Hematopoietic multipotent progenitor cell treated with erythropoietin and hydrocortisone succinate and interleukin-3 and kit ligand, for 8 days (in vitro differentiated cells): ENCODE measurements around the gene MYBPC2.
"Not testable (repeated sequence)": the region's sequence is repeated elsewhere in the genome, so short reads cannot be mapped to it uniquely, and the experiment has no call there.

Experiments
- DNase-seq: peaks from one replicate; pipeline ENCODE4 v3.0.0-alpha.2; 2015

MYBPC2 gene

DNA sequence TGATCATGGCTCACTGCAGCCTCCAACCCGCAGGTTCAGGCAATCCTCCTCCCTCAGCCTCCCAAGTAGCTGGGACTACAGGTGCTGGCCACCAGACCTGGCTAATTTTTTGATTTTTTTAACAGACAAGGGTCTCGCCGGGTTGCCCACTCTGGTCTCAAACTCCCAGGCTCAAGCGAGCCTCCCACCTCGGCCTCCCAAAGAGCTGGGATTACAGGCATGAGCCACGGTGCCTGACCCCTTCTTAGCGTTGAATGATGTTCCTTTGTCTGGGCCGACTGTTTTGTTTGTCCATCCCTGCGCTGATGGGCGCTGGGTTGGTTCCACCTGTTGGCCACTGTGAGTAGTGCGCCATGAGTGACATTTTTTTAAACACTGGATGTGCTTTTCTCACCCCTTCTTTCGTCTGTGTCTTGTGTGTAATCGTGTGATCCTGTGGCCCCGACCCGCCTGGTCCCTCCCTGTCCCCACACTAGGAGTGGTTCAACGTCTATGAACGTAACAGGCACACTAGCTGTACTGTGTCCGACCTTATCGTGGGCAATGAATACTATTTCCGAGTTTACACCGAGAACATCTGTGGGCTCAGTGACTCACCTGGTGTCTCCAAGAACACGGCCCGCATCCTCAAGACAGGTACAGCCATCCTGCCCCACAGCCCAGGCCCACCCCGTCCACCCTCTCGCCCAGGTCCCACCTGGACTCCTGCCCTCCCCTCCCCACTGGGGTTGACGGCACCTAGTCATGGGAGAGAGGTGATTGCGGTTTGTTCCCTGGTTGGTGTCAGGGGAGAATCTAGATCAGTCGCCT lies 28.6 kb downstream of the MYBPC2 start:
- peak; percentile 76 for DNase-seq

DNA sequence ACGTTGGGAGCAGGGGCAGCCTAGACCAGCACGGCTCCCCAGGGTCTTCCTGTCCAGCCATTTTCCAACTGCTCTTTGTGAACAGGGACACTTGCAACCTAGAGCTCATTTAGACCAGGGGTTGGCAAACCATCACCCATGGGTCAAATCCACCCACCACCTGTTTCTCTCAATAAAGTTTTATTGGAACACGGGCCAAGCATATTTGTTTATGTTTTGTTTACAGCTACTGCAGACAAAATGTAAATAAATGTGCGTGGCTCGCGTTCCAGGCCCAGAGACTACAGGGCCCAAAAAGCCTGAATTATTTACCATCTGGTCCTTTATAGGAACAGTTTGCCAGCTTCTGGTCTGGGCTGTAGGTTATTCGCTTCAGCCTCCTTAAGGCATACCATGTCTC lies 30.3 kb downstream of the MYBPC2 start:
- DNase-seq: no peak

DNA sequence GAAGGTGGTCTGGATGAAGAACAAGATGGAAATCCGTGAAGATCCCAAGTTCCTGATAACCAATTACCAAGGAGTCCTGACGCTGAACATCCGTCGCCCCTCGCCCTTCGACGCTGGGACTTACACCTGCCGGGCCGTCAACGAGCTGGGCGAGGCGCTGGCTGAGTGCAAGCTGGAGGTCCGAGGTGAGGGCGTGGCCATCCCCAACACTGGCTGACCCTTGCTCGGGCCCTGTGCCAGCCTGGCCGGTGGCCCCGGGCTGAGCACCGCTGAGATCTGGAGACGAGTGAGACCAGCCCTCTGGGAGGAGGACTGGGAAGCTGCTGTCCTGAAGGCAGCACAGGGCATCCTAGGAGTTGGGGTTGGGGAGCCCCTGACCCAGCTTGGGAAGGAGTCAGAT lies 31.7 kb downstream of the MYBPC2 start:
- no peak for DNase-seq

DNA sequence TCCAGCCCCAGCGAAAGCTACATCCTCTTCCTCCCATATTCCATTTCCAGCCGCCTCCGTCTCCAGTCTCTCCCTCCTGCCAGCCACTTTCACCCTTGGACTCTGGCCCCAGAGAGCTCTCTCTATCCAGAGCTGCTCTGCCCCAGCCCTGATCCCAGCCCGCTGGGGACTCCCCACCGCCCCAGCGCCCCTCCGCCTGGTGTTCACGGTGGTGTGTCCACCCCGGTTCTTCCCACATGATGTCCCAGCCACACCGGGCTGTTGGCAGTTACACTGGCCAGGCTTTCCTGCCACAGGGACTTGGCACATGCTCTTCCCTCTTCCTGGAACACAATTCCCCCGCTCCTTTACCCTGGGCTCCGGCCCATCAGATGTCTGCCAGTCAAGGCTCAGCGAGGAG lies 32.3 kb downstream of the MYBPC2 start:
- no peak for DNase-seq

DNA sequence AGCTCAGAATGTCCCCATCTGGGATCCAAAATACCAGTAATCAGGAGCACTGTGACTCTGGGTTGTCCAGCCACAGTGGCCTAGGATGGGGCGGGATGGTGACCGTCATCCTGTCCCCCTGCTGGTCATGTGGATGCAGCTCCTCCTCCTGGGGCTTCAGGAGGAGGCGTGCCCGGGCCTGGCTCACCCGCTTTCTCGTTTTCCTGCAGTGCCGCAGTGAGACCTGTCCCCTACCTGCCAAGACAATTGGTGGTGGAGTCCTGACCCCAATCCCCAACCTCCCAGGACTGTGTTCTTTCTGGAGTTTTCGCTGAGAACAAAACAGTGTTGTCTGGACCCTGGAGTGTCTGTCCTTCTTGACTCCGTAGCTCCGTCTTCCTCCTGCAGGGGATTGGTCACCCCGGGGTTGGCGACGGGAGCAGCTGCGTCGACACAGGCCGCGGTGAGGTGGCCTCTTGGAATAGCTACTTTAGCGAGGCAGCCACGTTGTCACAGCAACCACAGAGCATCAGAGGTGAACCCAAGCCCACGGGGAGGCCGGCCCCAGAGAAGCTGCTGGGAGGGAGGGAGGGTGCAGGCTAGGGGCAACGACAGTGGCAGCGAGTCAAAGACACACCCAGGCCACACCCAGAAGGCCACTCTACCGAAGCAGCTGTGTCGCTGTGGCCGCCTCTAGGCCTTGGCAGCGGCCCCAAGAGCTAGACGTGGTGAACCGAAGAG lies 33.5 kb downstream of the MYBPC2 start:
- DNase-seq: peak; percentile 85

DNA sequence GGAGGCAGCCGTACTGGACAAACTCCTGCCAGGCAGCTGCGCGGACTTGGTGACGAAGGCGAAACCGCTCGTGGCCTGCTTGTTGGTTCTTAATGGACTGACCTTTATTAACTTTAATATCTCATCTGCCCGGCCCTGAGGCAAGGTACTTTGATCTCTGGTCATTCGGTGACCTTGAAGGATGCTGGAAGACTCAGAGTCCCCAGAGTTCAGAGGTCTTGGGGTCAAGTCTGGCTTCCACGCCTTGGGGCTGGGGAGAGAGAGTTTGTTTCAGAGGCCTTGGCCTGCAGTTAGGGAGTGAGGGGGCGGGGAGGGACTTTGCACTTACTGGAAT lies 34.0 kb downstream of the MYBPC2 start:
- no peak for DNase-seq

DNA sequence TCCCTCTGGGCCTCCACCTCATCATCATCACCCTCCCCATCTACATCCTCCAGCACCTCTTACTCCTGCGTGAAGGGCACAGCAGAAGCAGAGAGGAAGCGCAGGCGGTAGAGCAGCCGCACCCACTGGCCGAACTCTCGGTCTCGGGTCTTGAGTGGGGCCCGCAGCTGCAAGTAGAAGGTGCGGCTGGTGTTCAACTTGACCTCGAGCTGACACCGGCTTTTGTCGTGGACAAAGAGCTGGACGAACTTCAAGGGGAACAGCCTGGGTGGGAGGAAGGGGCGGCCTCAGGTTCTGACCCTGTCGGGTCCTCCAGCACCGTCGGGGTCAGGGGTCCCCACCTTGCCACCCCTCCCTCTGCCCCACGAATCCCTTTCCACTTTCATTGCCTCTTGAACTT lies 34.9 kb downstream of the MYBPC2 start:
- DNase-seq: no peak

DNA sequence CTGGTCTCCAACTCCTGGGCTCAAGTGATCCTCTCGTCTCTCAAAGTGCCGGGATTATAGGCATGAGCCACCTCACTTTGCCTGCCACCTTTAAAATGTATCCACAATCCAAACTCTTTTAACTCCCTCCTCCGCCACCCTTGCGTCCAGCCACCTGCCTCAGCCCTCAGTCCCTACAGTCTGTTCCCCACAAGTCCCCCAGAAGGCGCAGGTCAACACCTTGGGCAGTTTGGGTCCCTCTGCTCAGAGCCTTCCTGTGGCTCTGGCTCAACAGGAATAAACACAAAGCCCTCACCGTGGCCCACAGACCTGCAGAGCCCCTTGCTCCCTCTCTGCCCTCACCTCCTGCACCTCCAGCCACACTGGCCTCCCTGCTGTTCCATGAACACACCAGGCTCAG lies 36.1 kb downstream of the MYBPC2 start:
- no peak for DNase-seq

DNA sequence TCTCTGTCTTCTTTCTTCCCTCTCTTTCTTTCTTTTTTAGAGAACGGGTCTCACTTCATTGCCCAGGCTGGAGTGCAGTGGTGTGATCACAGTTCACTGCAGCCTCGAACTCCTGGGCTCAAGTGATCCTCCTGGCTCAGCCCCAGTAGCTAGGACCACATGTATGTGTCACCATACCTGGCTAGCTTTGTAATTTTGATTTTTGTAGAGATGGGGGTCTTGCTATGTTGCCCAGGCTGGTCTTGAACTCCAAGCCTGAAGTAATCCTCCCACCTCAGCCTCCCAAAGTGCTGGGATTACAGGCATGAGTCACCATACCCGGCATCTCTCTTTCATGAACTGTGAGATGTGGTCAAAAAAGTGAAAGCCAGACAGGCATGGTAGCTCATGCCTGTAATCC lies 40.6 kb downstream of the MYBPC2 start:
- DNase-seq: not testable (repeated sequence)

DNA sequence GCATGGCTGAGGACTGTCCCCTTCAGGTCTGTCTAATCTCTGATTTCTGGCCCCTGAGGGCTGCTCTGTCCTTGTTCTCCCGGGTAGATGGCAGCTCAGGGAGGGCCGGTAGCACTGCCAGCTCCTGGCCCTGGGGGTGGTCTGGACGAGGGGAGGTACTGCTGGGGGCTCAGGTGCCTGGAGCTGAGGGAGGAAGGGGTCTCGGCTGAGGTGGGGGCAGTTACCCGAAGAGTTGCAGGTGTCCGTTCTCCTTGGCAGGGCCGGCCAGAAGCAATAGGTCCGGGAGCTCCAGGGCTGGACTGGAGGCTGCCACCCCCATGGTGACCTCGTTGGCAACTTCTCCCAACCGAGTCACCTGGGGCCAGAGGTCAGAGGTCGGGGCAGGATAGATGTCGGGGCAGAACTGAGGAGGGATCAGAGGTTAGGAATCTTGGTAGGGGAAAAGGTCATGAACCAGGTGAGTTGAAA lies 42.4 kb downstream of the MYBPC2 start:
- no peak for DNase-seq

DNA sequence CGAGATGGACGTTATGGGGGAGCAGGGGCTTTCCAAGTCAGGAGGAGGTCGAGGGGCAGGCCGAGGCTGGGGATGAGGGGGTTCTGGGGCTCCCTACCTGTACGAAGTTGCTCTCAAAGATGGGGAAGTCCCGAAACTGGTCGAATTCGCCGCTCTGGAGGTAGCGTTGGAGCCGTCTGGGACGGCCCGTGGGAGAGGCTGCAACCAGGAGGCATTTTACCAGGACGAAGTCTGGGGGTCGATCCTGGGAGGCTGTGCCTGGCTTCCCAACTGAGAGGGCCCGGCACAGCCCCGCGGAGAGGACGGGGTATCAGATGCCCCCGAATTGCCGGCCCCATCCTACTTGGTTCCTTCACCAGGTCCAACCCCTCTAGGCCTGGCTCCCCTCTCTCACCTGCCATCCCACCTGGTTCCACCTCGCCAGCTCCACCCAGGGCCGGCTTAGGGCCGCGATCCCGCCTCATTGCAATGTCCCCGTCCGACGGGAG lies 43.1 kb downstream of the MYBPC2 start:
- no peak for DNase-seq

DNA sequence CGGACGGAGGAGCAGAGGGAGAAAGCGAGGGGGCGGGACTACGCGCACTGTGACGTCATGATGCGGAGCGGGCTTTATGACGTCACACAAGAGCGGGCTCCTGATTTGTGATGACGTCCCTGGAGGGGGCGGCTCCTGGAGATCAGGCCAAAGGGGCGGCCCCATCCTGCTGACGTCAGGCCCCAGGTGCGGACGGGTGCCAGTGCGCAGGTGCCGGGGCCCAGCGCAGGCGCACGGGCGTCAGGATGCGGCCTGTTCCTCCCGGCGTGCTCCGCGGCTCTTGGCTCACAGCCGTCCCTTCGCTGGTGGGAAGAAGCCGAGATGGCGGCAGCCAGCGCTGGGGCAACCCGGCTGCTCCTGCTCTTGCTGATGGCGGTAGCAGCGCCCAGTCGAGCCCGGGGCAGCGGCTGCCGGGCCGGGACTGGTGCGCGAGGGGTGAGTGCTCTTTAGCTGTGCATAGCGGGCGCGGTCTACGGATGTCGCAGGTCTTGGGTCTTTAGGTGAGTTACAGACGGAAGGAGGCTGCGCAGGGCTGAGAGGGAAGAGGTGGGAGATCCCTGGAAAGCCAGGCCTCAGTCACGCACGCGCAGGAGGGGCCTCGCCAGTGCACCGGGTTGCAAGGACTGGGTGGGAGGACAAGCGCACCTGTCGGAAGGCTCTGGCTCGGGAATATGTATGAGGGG lies 43.7 kb downstream of the MYBPC2 start, which contains the start of the genes EMC10 and GARIN5A:
EMC10 (plus strand) TSS at position 284 of the 683 bp plus-strand sequence; CDS start at position 322, 38 bp downstream.
GARIN5A (minus strand) TSS at position 625 of the 683 bp plus-strand sequence; CDS start at position 165, 460 bp downstream.
- DNase-seq: peak; percentile 89

DNA sequence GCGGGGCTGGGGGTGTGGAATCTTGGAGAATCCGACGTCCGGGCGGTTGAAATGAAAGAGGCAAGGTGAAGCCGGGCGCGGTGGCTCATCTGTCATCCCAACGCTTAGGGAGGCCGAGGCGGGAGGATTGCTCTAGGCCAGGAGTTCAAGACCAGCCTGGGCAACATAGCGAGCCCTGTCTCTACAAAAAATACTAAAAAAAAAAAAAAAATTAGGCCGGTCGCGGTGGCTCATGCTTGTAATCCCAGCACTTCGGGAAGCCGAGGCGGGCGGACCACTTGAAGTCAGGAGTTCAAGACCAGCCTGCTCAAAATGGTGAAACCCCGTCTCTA lies 44.2 kb downstream of the MYBPC2 start:
- DNase-seq: no peak

DNA sequence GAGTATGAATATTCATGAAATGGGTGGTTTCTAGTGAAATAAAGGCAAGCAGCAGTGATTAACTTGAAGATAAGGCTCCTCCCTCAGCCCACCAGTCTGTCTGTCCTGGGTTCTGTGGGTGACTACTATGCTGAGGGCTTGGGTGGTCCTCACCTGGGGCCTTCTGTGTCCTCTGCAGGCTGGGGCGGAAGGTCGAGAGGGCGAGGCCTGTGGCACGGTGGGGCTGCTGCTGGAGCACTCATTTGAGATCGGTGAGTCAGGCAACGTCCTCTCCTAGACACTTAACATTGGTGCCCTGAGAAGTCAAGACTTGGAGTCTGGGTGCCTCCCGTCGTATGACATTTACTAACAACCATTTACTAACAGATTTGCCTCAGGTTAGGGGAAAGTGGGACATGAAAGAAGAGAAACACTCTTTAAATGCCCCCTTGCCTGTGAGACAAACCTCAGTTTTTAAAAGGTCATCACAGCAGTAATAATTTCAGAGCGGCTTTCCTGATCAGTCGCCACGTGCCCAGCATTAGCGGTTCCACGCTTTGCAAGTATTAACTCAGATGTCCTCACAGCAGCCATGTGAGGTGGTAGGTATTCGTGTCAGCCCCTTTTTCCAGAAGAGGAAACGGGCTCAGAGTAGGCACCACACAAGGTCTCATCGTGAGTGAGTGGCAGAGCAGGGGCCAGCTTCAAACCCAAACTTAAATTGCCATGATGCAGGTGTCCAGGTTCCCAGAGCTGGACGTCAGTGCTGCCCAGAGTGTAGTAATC lies 45.2 kb downstream of the MYBPC2 start:
- DNase-seq: no peak

DNA sequence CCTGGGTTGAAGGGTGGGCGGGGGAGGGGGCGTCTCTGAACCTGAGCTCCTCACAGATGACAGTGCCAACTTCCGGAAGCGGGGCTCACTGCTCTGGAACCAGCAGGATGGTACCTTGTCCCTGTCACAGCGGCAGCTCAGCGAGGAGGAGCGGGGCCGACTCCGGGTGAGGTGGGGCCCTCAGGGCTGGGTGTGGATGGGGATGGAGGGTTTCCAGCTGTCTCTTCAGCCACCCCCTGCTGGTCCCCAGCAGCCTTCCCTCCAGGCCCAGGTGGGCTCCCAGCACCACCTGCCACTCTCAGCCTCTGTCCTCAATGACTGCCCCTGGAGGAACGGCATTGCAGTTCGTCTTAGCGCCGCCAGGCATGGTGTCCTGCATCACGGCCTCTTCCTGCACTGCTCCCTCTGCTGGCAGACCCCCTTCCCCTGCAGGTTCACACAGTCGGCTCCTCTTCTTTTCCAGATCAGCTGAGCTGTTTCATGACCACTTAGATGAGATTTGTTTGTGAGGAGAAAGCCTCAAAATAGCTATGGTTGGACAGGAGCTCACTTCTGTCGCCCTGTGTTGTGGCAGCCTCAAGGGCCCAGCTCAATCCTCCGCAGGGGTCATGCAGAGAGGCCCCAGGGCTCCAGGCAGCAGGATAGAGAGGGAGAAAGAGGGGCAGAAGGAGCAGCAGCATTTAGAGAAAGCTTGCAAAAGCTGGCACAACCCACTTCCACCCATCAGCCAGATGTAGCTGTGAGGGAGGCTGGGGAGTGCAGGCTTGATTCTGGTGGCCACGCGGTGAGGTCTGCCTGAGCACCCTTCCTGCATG lies 46.4 kb downstream of the MYBPC2 start:
- DNase-seq: peak; percentile 53

DNA sequence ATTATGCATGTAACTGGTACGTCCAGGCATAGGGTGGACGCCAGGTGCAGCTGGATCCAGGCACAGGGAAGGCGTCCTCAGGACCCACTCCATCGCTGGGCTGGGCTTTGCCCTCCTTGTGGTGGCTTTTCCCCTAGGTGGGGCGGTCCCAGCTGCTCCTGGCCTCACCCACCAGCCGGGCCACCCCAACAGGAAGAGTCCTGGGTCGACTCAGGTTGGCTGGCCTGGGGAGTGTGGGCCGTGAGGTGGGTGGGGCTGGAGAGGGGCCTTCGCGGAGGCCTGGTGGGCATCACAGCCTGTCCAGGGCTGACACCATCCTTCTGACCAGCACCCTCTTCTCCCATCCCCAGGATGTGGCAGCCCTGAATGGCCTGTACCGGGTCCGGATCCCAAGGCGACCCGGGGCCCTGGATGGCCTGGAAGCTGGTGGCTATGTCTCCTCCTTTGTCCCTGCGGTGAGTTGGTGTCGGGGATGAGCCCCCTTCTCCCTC lies 47.1 kb downstream of the MYBPC2 start:
- no peak for DNase-seq

DNA sequence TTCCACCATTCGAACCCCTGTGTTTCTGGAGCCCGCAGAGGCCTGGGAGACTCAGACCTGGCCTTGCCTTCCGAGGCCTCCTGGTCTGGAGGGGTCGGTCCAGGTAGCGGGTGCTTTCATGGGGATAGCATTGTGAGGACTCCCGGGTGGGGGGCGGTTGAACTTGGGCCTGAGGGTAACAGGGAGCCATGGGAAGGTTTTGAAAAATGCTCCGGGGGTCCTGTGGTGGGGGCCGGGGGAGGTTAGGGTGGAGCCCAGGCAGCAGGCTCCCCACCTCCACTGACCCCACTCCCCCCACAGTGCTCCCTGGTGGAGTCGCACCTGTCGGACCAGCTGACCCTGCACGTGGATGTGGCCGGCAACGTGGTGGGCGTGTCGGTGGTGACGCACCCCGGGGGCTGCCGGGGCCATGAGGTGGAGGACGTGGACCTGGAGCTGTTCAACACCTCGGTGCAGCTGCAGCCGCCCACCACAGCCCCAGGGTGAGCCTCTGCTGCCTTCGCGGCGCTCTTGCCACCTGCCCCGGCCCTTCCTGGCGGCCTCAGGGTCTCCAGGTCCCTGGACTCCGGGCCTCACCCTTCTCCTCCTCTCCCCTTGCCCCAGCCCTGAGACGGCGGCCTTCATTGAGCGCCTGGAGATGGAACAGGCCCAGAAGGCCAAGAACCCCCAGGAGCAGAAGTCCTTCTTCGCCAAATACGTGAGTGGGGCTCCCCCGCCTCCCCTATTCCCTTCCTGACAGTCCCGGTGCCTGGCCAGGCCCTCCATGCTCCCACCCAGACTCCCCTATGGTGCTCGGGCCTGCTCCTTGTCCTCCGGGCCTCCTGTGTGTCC lies 47.8 kb downstream of the MYBPC2 start:
- DNase-seq: no peak

DNA sequence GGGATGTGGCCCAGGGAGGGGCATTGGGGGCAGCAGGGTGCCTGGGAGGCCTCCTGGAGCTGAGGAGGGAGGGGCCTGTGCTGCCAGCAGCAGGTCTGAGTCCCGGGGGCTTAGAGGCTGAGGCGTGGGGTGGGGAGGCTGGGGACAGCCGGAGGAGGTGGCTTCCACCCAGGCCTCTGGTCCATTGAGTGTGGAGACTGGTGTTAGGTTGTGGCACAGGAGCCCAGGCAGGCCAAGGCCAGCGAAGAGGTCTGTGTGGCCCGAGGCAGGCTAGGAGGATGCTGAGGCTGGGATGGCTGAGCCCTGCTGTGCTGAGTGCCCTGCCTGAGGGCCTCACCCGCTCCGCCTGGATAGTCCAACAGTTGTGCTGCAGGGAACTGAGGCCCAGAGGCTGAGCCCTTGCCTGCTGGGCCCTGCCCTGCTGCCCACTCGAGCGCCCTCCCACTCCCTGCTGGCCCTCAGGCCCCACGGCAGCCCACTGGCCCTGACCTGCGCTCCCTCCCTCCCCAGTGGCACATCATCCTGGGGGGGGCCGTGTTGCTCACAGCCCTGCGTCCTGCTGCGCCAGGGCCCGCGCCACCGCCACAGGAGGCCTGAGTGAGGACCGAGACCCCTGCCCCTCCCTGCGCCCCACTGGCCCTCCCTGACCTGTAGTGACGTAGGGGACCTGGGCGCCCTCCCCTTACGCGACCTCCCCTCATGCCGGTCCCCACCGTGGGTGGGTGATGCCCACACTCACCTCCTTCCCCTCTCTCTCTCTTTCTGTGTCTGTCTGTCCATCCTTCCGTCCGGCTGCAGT lies 48.9 kb downstream of the MYBPC2 start:
- DNase-seq: no peak

DNA sequence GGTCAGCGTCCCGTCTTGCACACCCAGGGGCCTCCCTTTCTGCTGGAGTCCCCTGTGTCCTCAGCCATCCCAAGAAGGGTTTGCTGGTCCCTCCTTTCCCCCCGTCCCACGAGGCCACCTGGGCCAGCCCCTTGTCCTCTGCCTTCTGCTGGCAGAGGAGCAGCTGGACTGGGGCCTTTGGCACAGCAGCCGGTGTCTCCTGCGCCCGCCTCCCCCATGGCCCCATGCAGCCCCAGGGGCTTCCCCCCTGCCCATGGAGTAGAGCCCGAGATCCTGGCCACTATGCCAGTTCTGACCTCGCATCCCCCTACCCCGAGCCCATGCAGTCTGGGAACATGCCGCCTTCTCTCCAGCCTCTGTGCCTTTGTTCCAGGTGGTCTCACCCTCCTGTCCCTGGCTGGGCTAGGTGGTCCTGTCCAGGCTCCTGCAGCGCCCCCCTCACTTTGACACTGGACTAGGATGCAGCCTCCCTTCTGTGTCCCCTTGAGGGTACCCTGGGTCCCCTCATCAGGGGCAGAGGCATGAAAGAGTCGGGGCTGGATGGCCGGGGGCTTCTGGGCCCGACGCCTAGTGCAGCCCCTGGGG lies 49.7 kb downstream of the MYBPC2 start:
- no peak for DNase-seq

DNA sequence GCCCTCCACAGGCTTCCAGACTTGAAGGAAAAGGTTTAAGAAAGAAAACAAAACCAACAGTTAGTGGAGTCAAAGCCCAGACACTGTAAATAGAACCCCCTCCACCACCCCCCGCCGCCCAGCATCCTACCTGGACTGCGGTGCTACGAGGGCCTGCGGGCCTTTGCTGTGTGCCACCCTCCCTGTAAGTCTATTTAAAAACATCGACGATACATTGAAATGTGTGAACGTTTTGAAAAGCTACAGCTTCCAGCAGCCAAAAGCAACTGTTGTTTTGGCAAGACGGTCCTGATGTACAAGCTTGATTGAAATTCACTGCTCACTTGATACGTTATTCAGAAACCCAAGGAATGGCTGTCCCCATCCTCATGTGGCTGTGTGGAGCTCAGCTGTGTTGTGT lies 50.2 kb downstream of the MYBPC2 start:
- no peak for DNase-seq
